ENCODE data around the gene MDFIC.
A peak's percentile ranks its signal among the peaks of the same experiment; 100 is the strongest.

MDFIC gene

GRCh38 chr7:114901771-114902170 lies 20.1 kb upstream of the MDFIC start:
- Histone ChIP-seq H3K27ac (ENCODE audit: low read depth, low read length) (no peak overlapping the region), H3K9ac (ENCODE audit: low read length in 5 of 5) (no peak overlapping the region), H3K9me3 (ENCODE audit: control insufficient read depth in 5 of 5, low read length in 5 of 5) (no peaks in the 10 kb centered on the region), H3K4me3 (ENCODE audit: low read depth in 1 of 5, low read length in 5 of 5) (no peak overlapping the region), H3K36me3 (ENCODE audit: control insufficient read depth in 5 of 5, insufficient read depth in 5 of 5, low read length in 5 of 5) (no peaks in the 10 kb centered on the region), H3K27me3 (ENCODE audit: control insufficient read depth in 5 of 5, insufficient read depth in 4 of 5, low read length in 5 of 5) (no peaks in the 10 kb centered on the region), H3K4me1 (ENCODE audit: control insufficient read depth in 5 of 5, insufficient read depth in 5 of 5, low read length in 5 of 5) (no peaks in the 10 kb centered on the region)

- no peak overlapping the region for H3K27ac ChIP-seq (ENCODE audit: low read depth, low read length)
- no peaks in the 10 kb centered on the region for H3K36me3 ChIP-seq (ENCODE audit: control insufficient read depth in 5 of 5, insufficient read depth in 5 of 5, low read length in 5 of 5)
- no peak overlapping the region for H3K9ac ChIP-seq (ENCODE audit: low read length in 5 of 5)
- no peak overlapping the region for H3K4me3 ChIP-seq (ENCODE audit: low read depth in 1 of 5, low read length in 5 of 5)
- no peaks in the 10 kb centered on the region for H3K4me1 ChIP-seq (ENCODE audit: control insufficient read depth in 5 of 5, insufficient read depth in 5 of 5, low read length in 5 of 5)
- peaks cover 0 to 3% (median 0%) of the 10 kb centered on the region in 5 donors for H3K9me3 ChIP-seq (ENCODE audit: control insufficient read depth in 5 of 5, low read length in 5 of 5)
- no peaks in the 10 kb centered on the region for H3K27me3 ChIP-seq (ENCODE audit: control insufficient read depth in 5 of 5, insufficient read depth in 4 of 5, low read length in 5 of 5)
Measured at GRCh38 chr7:114903131-114903530, 18.8 kb upstream of the MDFIC start.

GRCh38 chr7:114910787-114911186 lies 11.1 kb upstream of the MDFIC start:
- Histone ChIP-seq H3K27ac (ENCODE audit: low read depth, low read length) (no peak overlapping the region), H3K9me3 (ENCODE audit: control insufficient read depth in 5 of 5, low read length in 5 of 5) (peaks cover 0 to 6% (median 0%) of the 10 kb centered on the region in 5 donors), H3K9ac (ENCODE audit: low read length in 5 of 5) (no peak overlapping the region), H3K4me3 (ENCODE audit: low read depth in 1 of 5, low read length in 5 of 5) (no peak overlapping the region), H3K4me1 (ENCODE audit: control insufficient read depth in 5 of 5, insufficient read depth in 5 of 5, low read length in 5 of 5) (no peaks in the 10 kb centered on the region), H3K36me3 (ENCODE audit: control insufficient read depth in 5 of 5, insufficient read depth in 5 of 5, low read length in 5 of 5) (no peaks in the 10 kb centered on the region), H3K27me3 (ENCODE audit: control insufficient read depth in 5 of 5, insufficient read depth in 4 of 5, low read length in 5 of 5) (no peaks in the 10 kb centered on the region)

- Histone ChIP-seq H3K9me3 (ENCODE audit: control insufficient read depth in 5 of 5, low read length in 5 of 5) (peaks cover 0 to 6% (median 0%) of the 10 kb centered on the region in 5 donors), H3K27ac (ENCODE audit: low read depth, low read length) (no peak overlapping the region), H3K36me3 (ENCODE audit: control insufficient read depth in 5 of 5, insufficient read depth in 5 of 5, low read length in 5 of 5) (no peaks in the 10 kb centered on the region), H3K4me3 (ENCODE audit: low read depth in 1 of 5, low read length in 5 of 5) (no peak overlapping the region), H3K27me3 (ENCODE audit: control insufficient read depth in 5 of 5, insufficient read depth in 4 of 5, low read length in 5 of 5) (no peaks in the 10 kb centered on the region), H3K9ac (ENCODE audit: low read length in 5 of 5) (no peak overlapping the region), H3K4me1 (ENCODE audit: control insufficient read depth in 5 of 5, insufficient read depth in 5 of 5, low read length in 5 of 5) (no peaks in the 10 kb centered on the region)
Measured at GRCh38 chr7:114911411-114911810, 10.5 kb upstream of the MDFIC start.

GRCh38 chr7:114916261-114916892 lies 5.5 kb upstream of the MDFIC start:
- Histone ChIP-seq H3K27ac (ENCODE audit: low read depth, low read length) (no peak overlapping the region), H3K4me1 (ENCODE audit: control insufficient read depth in 5 of 5, insufficient read depth in 5 of 5, low read length in 5 of 5) (peaks cover 0 to 2% (median 0%) of the 10 kb centered on the region in 5 donors), H3K9me3 (ENCODE audit: control insufficient read depth in 5 of 5, low read length in 5 of 5) (no peaks in the 10 kb centered on the region), H3K36me3 (ENCODE audit: control insufficient read depth in 5 of 5, insufficient read depth in 5 of 5, low read length in 5 of 5) (no peaks in the 10 kb centered on the region), H3K4me3 (ENCODE audit: low read depth in 1 of 5, low read length in 5 of 5) (no peak overlapping the region), H3K27me3 (ENCODE audit: control insufficient read depth in 5 of 5, insufficient read depth in 4 of 5, low read length in 5 of 5) (no peaks in the 10 kb centered on the region), H3K9ac (ENCODE audit: low read length in 5 of 5) (no peak overlapping the region)

GRCh38 chr7:114917211-114917839 lies 4.6 kb upstream of the MDFIC start:
- Histone ChIP-seq H3K27me3 (ENCODE audit: control insufficient read depth in 5 of 5, insufficient read depth in 4 of 5, low read length in 5 of 5) (no peaks in the 10 kb centered on the region), H3K27ac (ENCODE audit: low read depth, low read length) (no peak overlapping the region), H3K4me3 (ENCODE audit: low read depth in 1 of 5, low read length in 5 of 5) (no peak overlapping the region), H3K9me3 (ENCODE audit: control insufficient read depth in 5 of 5, low read length in 5 of 5) (no peaks in the 10 kb centered on the region), H3K36me3 (ENCODE audit: control insufficient read depth in 5 of 5, insufficient read depth in 5 of 5, low read length in 5 of 5) (no peaks in the 10 kb centered on the region), H3K4me1 (ENCODE audit: control insufficient read depth in 5 of 5, insufficient read depth in 5 of 5, low read length in 5 of 5) (peaks cover 0 to 10% (median 3%) of the 10 kb centered on the region in 5 donors), H3K9ac (ENCODE audit: low read length in 5 of 5) (no peak overlapping the region)

GRCh38 chr7:114919587-114919986 lies 2.3 kb upstream of the MDFIC start:
- H3K27me3 ChIP-seq (ENCODE audit: control insufficient read depth in 5 of 5, insufficient read depth in 4 of 5, low read length in 5 of 5): no peaks in the 10 kb centered on the region
- no peaks in the 10 kb centered on the region for H3K9me3 ChIP-seq (ENCODE audit: control insufficient read depth in 5 of 5, low read length in 5 of 5)
- H3K9ac ChIP-seq (ENCODE audit: low read length in 5 of 5): no peak overlapping the region
- H3K4me1 ChIP-seq (ENCODE audit: control insufficient read depth in 5 of 5, insufficient read depth in 5 of 5, low read length in 5 of 5): peaks cover 0 to 23% (median 17%) of the 10 kb centered on the region in 5 donors
- no peak overlapping the region for H3K27ac ChIP-seq (ENCODE audit: low read depth, low read length)
- H3K4me3 ChIP-seq (ENCODE audit: low read depth in 1 of 5, low read length in 5 of 5): no peak overlapping the region
- no peaks in the 10 kb centered on the region for H3K36me3 ChIP-seq (ENCODE audit: control insufficient read depth in 5 of 5, insufficient read depth in 5 of 5, low read length in 5 of 5)

- peak overlapping the region; percentile 95 for H3K27ac ChIP-seq (ENCODE audit: low read depth, low read length)
- H3K4me1 ChIP-seq (ENCODE audit: control insufficient read depth in 5 of 5, insufficient read depth in 5 of 5, low read length in 5 of 5): peaks cover 0 to 42% (median 37%) of the 10 kb centered on the region in 5 donors
- H3K36me3 ChIP-seq (ENCODE audit: control insufficient read depth in 5 of 5, insufficient read depth in 5 of 5, low read length in 5 of 5): no peaks in the 10 kb centered on the region
- H3K9me3 ChIP-seq (ENCODE audit: control insufficient read depth in 5 of 5, low read length in 5 of 5): no peaks in the 10 kb centered on the region
- H3K9ac ChIP-seq (ENCODE audit: low read length in 5 of 5): peak overlapping the region; percentile 78 to 97 (median 90)
- no peaks in the 10 kb centered on the region for H3K27me3 ChIP-seq (ENCODE audit: control insufficient read depth in 5 of 5, insufficient read depth in 4 of 5, low read length in 5 of 5)
- H3K4me3 ChIP-seq (ENCODE audit: low read depth in 1 of 5, low read length in 5 of 5): peak overlapping the region; percentile 69 to 95 (median 76)
Measured at GRCh38 chr7:114921631-114922025, 266 bp upstream of the MDFIC start.

- H3K4me1 ChIP-seq (ENCODE audit: control insufficient read depth in 5 of 5, insufficient read depth in 5 of 5, low read length in 5 of 5): peaks cover 0 to 46% (median 38%) of the 10 kb centered on the region in 5 donors
- H3K27me3 ChIP-seq (ENCODE audit: control insufficient read depth in 5 of 5, insufficient read depth in 4 of 5, low read length in 5 of 5): no peaks in the 10 kb centered on the region
- H3K9ac ChIP-seq (ENCODE audit: low read length in 5 of 5): peak overlapping the region; percentile 78 to 97 (median 90)
- H3K36me3 ChIP-seq (ENCODE audit: control insufficient read depth in 5 of 5, insufficient read depth in 5 of 5, low read length in 5 of 5): no peaks in the 10 kb centered on the region
- H3K9me3 ChIP-seq (ENCODE audit: control insufficient read depth in 5 of 5, low read length in 5 of 5): no peaks in the 10 kb centered on the region
- H3K27ac ChIP-seq (ENCODE audit: low read depth, low read length): peak overlapping the region; percentile 95
- peak overlapping the region; percentile 71 to 95 (median 79) for H3K4me3 ChIP-seq (ENCODE audit: low read depth in 1 of 5, low read length in 5 of 5)
Measured at GRCh38 chr7:114922652-114923402, 933 bp downstream of the MDFIC start.

- H3K4me3 ChIP-seq (ENCODE audit: low read depth in 1 of 5, low read length in 5 of 5): peak overlapping the region; percentile 71 to 95 (median 79)
- H3K9ac ChIP-seq (ENCODE audit: low read length in 5 of 5): peak overlapping the region; percentile 50 to 95 (median 78)
- H3K4me1 ChIP-seq (ENCODE audit: control insufficient read depth in 5 of 5, insufficient read depth in 5 of 5, low read length in 5 of 5): peaks cover 0 to 51% (median 40%) of the 10 kb centered on the region in 5 donors
- no peaks in the 10 kb centered on the region for H3K27me3 ChIP-seq (ENCODE audit: control insufficient read depth in 5 of 5, insufficient read depth in 4 of 5, low read length in 5 of 5)
- peak overlapping the region; percentile 95 for H3K27ac ChIP-seq (ENCODE audit: low read depth, low read length)
- H3K36me3 ChIP-seq (ENCODE audit: control insufficient read depth in 5 of 5, insufficient read depth in 5 of 5, low read length in 5 of 5): no peaks in the 10 kb centered on the region
- no peaks in the 10 kb centered on the region for H3K9me3 ChIP-seq (ENCODE audit: control insufficient read depth in 5 of 5, low read length in 5 of 5)
Measured at GRCh38 chr7:114923403-114923713, 1.5 kb downstream of the MDFIC start.

Data from subcutaneous abdominal adipose tissue (tissue), 5 donors.